Adrenal gland (tissue), 12 donors: ENCODE data around the gene SVIL. TPM values are rescaled to one million over a fixed set of nuclear protein-coding genes. Genes with fewer than 3 reads are reported as not detected.

Experiments used
- DNase-seq, 7 donors: peaks; one replicate each; pipeline ENCODE4 v3.0.0-alpha.2; 2019 to 2020
- H3K27ac ChIP-seq, 5 donors: fragments of 200-600 bp; sonication (generic) in 4 of 5; 1 replicate in 3 of 5; 2 replicates in 2 of 5; pipeline versions ENCODE4 v1.5.1 to v1.8.0; 2016 to 2020; ENCODE audit warnings: mild to moderate bottlenecking in 1 of 5
- H3K27me3 ChIP-seq: fragments of 200-600 bp; 2 replicates; pipeline ENCODE4 v1.8.0; 2021
- H3K36me3 ChIP-seq, 2 donors: fragments of 200-600 bp; replicated peaks in 1 of 2; 1 replicate in 1 of 2; 2 replicates in 1 of 2; pipeline versions ENCODE4 v1.5.1 to v1.8.0; 2018 to 2022
- H3K4me1 ChIP-seq, 2 donors: fragments of 200-600 bp; replicated peaks in 1 of 2; 1 replicate in 1 of 2; 2 replicates in 1 of 2; pipeline versions ENCODE4 v1.5.1 to v1.8.0; 2018 to 2021
- H3K4me3 ChIP-seq, 4 donors: fragments of 200-600 bp; sonication (generic) in 3 of 4; one replicate each; pipeline ENCODE4 v1.5.1; 2016 to 2018
- H3K9me3 ChIP-seq, 3 donors: fragments of 200-600 bp; sonication (generic) in 1 of 3; replicated peaks in 1 of 3; 1 replicate in 2 of 3; 2 replicates in 1 of 3; pipeline versions ENCODE4 v1.5.1 to v1.8.0; 2016 to 2021
- POLR2A ChIP-seq, 2 donors: fragments of 450-650 bp; IDR thresholded peaks; one replicate each; pipeline ENCODE4 v1.6.1; 2017; ENCODE audit warnings: antibody characterized with exemption in 2 of 2, mild to moderate bottlenecking in 2 of 2, moderate library complexity in 1 of 2
- WGBS, 4 donors: extraction: QIAGEN DNeasy Blood & Tissue Kit in 2 of 4; methylation state at CpG; one replicate each; pipeline versions ENCODE4 v1.1.5 to v1.1.7; 2013 to 2017; 5-methylcytosine and 5-hydroxymethylcytosine counted together
- intact Hi-C, 2 donors: fragments of 100-400 bp; cut with DNase I; formaldehyde crosslinking; loops; one replicate each; pipeline versions ENCODE4 v1.14.1 to v1.15.0; 2022 to 2023
- polyA plus RNA-seq, 3 donors: library from polyadenylated mRNA; stranded (reverse); fragments of 200-250 nt in 2 of 3; fragments of 350-450 nt in 1 of 3; fragmentation: Illumina TruSeq in 1 of 3; extraction: RNeasy Lipid Tissue Mini Kit (QIAGEN cat#74804) in 1 of 3; gene quantifications; one replicate each; pipeline ENCODE4 v1.2.3, GENCODE V29; 2013 to 2014
- total RNA-seq, 9 donors: library from RNA; depleted of rRNA in 4 of 9; stranded (reverse); fragments of >200 nt in 4 of 9; fragments of 120-200 nt in 1 of 9; fragmentation: NEBNext Ultra II Directional in 1 of 9; extraction: Animal tissue kit (Norgen Biotek cat#: 25700) in 1 of 9; gene quantifications; one replicate each; pipeline versions ENCODE4 v1.1.0 to v1.2.4, GENCODE V29; 2013 to 2023
- TF ChIP-seq, protein P1 (sequence below), 6 experiments: fragments of 450-650 bp in 4 of 6; fragments of 200-600 bp in 2 of 6; sonication (generic) in 1 of 6; IDR thresholded peaks; 1 replicate in 5 of 6; 2 replicates in 1 of 6; pipeline versions ENCODE4 v1.5.1 to v1.8.0; 2016 to 2021; ENCODE audit warnings: antibody characterized with exemption in 6 of 6, mild to moderate bottlenecking in 2 of 6, moderate library complexity in 1 of 6
- donor health status: healthy with polysubstance abuse.
- donor health status: Bipolar disorder and iron deficiency.
- donor health status: DM: yes; HTN: yes; CAD: no.
- donor health status: DM: no; HTN: no; CAD: no.
- donor health status: DM: no; HTN: no; CAD: no.
- donor health status: DM: yes; HTN: yes; CAD: no.

The SVIL gene
- total and polyA plus RNA-seq, 12 donors, result 6.7 to 73.1 (median 26.0) TPM

DNA sequence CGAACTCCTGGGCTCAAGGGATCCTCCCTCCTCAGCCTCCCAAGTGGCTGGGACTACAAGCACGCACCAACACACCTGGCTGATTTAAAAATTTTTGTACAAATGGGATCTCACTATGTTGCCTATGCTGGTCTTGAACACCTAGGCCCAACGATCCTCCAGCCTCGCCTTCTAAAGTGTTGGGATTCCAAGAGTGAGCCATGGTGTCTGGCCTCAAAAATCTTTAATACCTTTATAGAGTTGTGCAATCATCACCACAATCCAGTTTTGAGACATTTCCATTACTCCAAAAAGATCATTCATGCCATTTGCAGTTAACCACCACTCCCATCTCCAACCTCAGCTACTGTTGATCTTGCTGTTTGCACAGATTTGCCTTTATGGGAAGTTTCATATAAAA, 180.5 kb downstream of the SVIL start:
- 73 to 83% (median 81%) methylated on average over 4 of the region's 4 CpGs for WGBS, 4 donors
- no peak for TF ChIP-seq POLR2A (IDR thresholded peaks at IDR 0.05)
- TF ChIP-seq, protein P1, sequence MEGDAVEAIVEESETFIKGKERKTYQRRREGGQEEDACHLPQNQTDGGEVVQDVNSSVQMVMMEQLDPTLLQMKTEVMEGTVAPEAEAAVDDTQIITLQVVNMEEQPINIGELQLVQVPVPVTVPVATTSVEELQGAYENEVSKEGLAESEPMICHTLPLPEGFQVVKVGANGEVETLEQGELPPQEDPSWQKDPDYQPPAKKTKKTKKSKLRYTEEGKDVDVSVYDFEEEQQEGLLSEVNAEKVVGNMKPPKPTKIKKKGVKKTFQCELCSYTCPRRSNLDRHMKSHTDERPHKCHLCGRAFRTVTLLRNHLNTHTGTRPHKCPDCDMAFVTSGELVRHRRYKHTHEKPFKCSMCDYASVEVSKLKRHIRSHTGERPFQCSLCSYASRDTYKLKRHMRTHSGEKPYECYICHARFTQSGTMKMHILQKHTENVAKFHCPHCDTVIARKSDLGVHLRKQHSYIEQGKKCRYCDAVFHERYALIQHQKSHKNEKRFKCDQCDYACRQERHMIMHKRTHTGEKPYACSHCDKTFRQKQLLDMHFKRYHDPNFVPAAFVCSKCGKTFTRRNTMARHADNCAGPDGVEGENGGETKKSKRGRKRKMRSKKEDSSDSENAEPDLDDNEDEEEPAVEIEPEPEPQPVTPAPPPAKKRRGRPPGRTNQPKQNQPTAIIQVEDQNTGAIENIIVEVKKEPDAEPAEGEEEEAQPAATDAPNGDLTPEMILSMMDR (IDR thresholded peaks at IDR 0.05), result no peak
- H3K4me1 ChIP-seq, result peaks cover 0 to 2% of the 10 kb centered on the region in 2 donors
- H3K9me3 ChIP-seq, result no peaks in the 10 kb centered on the region
- H3K36me3 ChIP-seq, result peaks cover 0 to 4% of the 10 kb centered on the region in 2 donors
- H3K27ac ChIP-seq, result no peak overlapping the region
- DNase-seq, result no peak
- intact Hi-C loops, result loop anchor here in 1 of 2 donors (5.0 kb wide), 1 partner anchor 62 kb away; no protein-coding TSS in a partner anchor
- no peaks in the 10 kb centered on the region for H3K27me3 ChIP-seq
- H3K4me3 ChIP-seq, result no peak overlapping the region

DNA sequence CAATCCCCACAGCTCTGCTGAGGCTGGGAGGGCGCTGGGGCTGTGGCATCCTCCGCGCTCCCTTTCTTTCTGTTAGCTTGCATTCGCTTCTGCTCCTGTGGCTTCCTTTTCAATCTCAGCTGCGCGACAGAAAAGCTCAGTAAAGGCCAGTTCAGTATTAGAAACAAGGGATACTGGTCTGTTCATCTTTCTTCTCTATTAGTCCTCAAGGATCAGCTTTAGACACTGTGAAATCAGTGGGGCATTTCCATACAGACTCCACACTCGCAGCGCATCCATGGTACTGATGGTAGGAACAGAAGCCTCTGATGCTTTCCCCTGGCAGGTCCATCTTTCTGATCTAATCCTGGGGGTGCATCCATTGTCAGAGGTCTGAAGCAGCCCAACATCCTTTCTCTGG, 182.2 kb downstream of the SVIL start:
- H3K27ac ChIP-seq, result no peak overlapping the region
- 94 to 98% (median 95%) methylated on average over 8 of the region's 8 CpGs for WGBS, 4 donors
- no peaks in the 10 kb centered on the region for H3K27me3 ChIP-seq
- TF ChIP-seq POLR2A (IDR thresholded peaks at IDR 0.05), result no peak
- intact Hi-C loops, result loop anchor here in 1 of 2 donors (5.0 kb wide), 1 partner anchor 60 kb away; no protein-coding TSS in a partner anchor
- peaks cover 0 to 4% of the 10 kb centered on the region in 2 donors for H3K36me3 ChIP-seq
- H3K9me3 ChIP-seq, result no peaks in the 10 kb centered on the region
- H3K4me3 ChIP-seq, result no peak overlapping the region
- no peak for DNase-seq
- peaks cover 8 to 15% of the 10 kb centered on the region in 2 donors for H3K4me1 ChIP-seq

DNA sequence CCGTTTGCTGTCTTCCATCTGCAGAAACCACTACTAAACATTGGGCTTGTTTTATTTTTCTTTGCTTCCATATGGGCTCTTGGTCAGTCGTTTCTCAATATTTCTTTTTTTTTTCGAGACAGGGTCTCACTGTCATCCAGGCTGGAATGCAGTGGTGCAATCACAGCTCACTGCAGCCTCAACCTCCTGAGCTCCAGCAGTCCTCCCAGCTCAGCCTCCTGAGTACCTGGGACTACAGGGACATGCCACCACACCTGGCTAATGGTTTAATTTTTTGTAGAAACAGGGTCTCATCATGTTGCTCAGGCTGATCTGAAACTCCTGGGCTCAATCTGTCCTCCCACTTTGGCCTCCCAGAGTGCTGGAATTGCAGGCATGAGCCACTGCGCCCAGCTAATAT, 182.8 kb downstream of the SVIL start:
- H3K36me3 ChIP-seq, result peaks cover 0 to 4% of the 10 kb centered on the region in 2 donors
- no peak for DNase-seq
- H3K9me3 ChIP-seq, result no peaks in the 10 kb centered on the region
- intact Hi-C loops, result loop anchor here in 1 of 2 donors (5.0 kb wide), 1 partner anchor 60 kb away; no protein-coding TSS in a partner anchor
- H3K4me1 ChIP-seq, result peaks cover 8 to 15% of the 10 kb centered on the region in 2 donors
- no peaks in the 10 kb centered on the region for H3K27me3 ChIP-seq
- TF ChIP-seq, protein P1 (IDR thresholded peaks at IDR 0.05), result no peak
- no peak for TF ChIP-seq POLR2A (IDR thresholded peaks at IDR 0.05)
- 56 to 71% (median 60%) methylated on average over 4 of the region's 4 CpGs for WGBS, 4 donors
- H3K4me3 ChIP-seq, result no peak overlapping the region
- H3K27ac ChIP-seq, result no peak overlapping the region

DNA sequence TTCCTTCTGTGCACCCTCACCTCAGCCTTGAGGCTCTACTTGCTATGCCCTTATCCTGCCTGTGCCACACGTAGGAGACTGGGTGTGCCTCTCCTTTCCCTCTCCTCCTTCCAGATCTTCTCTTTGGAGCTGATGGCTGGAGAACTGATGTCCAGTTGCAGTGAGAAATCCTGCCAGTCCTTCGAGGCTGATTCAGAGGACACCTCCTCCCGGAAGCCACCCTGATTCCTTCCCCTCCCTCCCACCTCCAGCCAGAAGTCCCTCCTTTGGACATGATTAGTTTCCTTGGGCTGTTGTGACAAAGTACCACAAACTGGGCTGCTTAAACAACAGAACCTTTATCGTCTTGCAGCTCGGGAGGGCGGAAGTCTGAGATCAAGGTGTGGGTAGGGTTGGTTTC, 184.4 kb downstream of the SVIL start:
- Histone ChIP-seq H3K4me1 (peaks cover 8 to 21% of the 10 kb centered on the region in 2 donors), H3K9me3 (no peaks in the 10 kb centered on the region), H3K27ac (no peak overlapping the region), H3K27me3 (no peaks in the 10 kb centered on the region), H3K36me3 (peaks cover 0 to 4% of the 10 kb centered on the region in 2 donors), H3K4me3 (no peak overlapping the region)
- intact Hi-C loops, result loop anchor here in 1 of 2 donors (5.0 kb wide), 1 partner anchor 58 kb away; no protein-coding TSS in a partner anchor
- no peak for DNase-seq
- 85 to 92% (median 88%) methylated on average over 6 of the region's 6 CpGs for WGBS, 4 donors
- no peak for TF ChIP-seq POLR2A (IDR thresholded peaks at IDR 0.05)
- TF ChIP-seq, protein P1 (IDR thresholded peaks at IDR 0.05), result no peak
